Tibial artery (tissue), 4 donors: Measurements from ENCODE around the gene METTL25B.
A peak's percentile ranks its signal among the peaks of the same experiment; 100 is the strongest.

ENCODE experiments used
- DNase-seq, 2 donors: peaks; one replicate each; pipeline ENCODE4 v3.0.0-alpha.2; 2019
- H3K27ac ChIP-seq, 2 donors: fragments of 200-600 bp; sonication (generic) in 1 of 2; 1 replicate in 1 of 2; 2 replicates in 1 of 2; pipeline ENCODE4 v1.5.1; 2018 to 2019; ENCODE audit warnings: mild to moderate bottlenecking in 1 of 2
- H3K27me3 ChIP-seq, 2 donors: fragments of 200-600 bp; sonication (generic) in 1 of 2; one replicate each; pipeline versions ENCODE4 v1.5.1 to v1.6.0; 2016 to 2019
- H3K36me3 ChIP-seq, 3 donors: fragments of 200-600 bp; sonication (generic) in 2 of 3; one replicate each; pipeline ENCODE4 v1.5.1; 2016 to 2019; ENCODE audit warnings: mild to moderate bottlenecking in 2 of 3
- H3K4me1 ChIP-seq, 4 donors: fragments of 200-600 bp; sonication (generic) in 2 of 4; 1 replicate in 3 of 4; 2 replicates in 1 of 4; pipeline ENCODE4 v1.5.1; 2016 to 2019
- H3K4me3 ChIP-seq, 2 donors: fragments of 200-600 bp; sonication (generic) in 1 of 2; 1 replicate in 1 of 2; 2 replicates in 1 of 2; pipeline ENCODE4 v1.5.1; 2018 to 2019; ENCODE audit warnings: mild to moderate bottlenecking in 2 of 2
- H3K9me3 ChIP-seq, 3 donors: fragments of 200-600 bp; sonication (generic) in 1 of 3; one replicate each; pipeline ENCODE4 v1.5.1; 2016 to 2019
- CTCF ChIP-seq, 2 experiments: fragments of 200-600 bp in 1 of 2; fragments of 450-650 bp in 1 of 2; IDR thresholded peaks; one replicate each; pipeline ENCODE4 v1.5.1; 2017 to 2019; ENCODE audit warnings: antibody characterized with exemption in 2 of 2, mild to moderate bottlenecking in 1 of 2, moderate library complexity in 1 of 2
- intact Hi-C: fragments of 100-400 bp; cut with DNase I; formaldehyde crosslinking; loops from one replicate; pipeline ENCODE4 v1.15.0; 2023; ENCODE audit warnings: low total_unique reads

The METTL25B gene

GRCh38 chr1:156707417-156708217 is 20.7 kb upstream of the METTL25B start:
- Histone ChIP-seq H3K36me3 (no peaks in the 10 kb centered on the region), H3K4me3 (no peak overlapping the region), H3K27me3 (peaks cover 0 to 14% of the 10 kb centered on the region in 2 donors), H3K27ac (peak overlapping the region; percentile 76 to 77), H3K4me1 (peaks cover 5 to 77% (median 42%) of the 10 kb centered on the region in 4 donors), H3K9me3 (no peaks in the 10 kb centered on the region)
- intact Hi-C loops = no loop called here
- no peak for TF ChIP-seq CTCF (IDR thresholded peaks at IDR 0.05)
- DNase-seq = no peak

- Histone ChIP-seq H3K36me3 (no peaks in the 10 kb centered on the region), H3K4me3 (no peak overlapping the region), H3K27ac (peak overlapping the region in 1 of 2 donors; percentile 30), H3K4me1 (peaks cover 5 to 78% (median 42%) of the 10 kb centered on the region in 4 donors), H3K27me3 (peaks cover 0 to 12% of the 10 kb centered on the region in 2 donors), H3K9me3 (no peaks in the 10 kb centered on the region)
- no peak for DNase-seq
- TF ChIP-seq CTCF (IDR thresholded peaks at IDR 0.05) = no peak
- intact Hi-C loops = no loop called here
Observed at GRCh38 chr1:156708218-156708661, 20.0 kb upstream of the METTL25B start.

GRCh38 chr1:156709031-156709430 is 19.2 kb upstream of the METTL25B start:
- H3K4me3 ChIP-seq = no peak overlapping the region
- DNase-seq = no peak
- H3K4me1 ChIP-seq = peaks cover 5 to 78% (median 42%) of the 10 kb centered on the region in 4 donors
- peaks cover 0 to 4% of the 10 kb centered on the region in 2 donors for H3K27me3 ChIP-seq
- TF ChIP-seq CTCF (IDR thresholded peaks at IDR 0.05) = no peak
- H3K36me3 ChIP-seq = no peaks in the 10 kb centered on the region
- no peaks in the 10 kb centered on the region for H3K9me3 ChIP-seq
- H3K27ac ChIP-seq = peak overlapping the region; percentile 9 to 52
- intact Hi-C loops = no loop called here

- no peaks in the 10 kb centered on the region for H3K36me3 ChIP-seq
- TF ChIP-seq CTCF (IDR thresholded peaks at IDR 0.05) = no peak
- no peaks in the 10 kb centered on the region for H3K27me3 ChIP-seq
- H3K27ac ChIP-seq = peak overlapping the region in 1 of 2 donors; percentile 52
- H3K4me1 ChIP-seq = peaks cover under 1 to 70% (median 35%) of the 10 kb centered on the region in 4 donors
- no peaks in the 10 kb centered on the region for H3K9me3 ChIP-seq
- intact Hi-C loops = no loop called here
- H3K4me3 ChIP-seq = no peak overlapping the region
- DNase-seq = peak; percentile 79 to 92
Observed at GRCh38 chr1:156709757-156710489, 18.3 kb upstream of the METTL25B start.

GRCh38 chr1:156711011-156711817 is 17.1 kb upstream of the METTL25B start:
- no peak for TF ChIP-seq CTCF (IDR thresholded peaks at IDR 0.05)
- no peak for DNase-seq
- intact Hi-C loops = no loop called here
- no peak overlapping the region for H3K27ac ChIP-seq
- peaks cover 0 to 5% (median 0%) of the 10 kb centered on the region in 3 donors for H3K36me3 ChIP-seq
- H3K4me3 ChIP-seq = no peak overlapping the region
- H3K4me1 ChIP-seq = peaks cover 0 to 57% (median 22%) of the 10 kb centered on the region in 4 donors
- H3K9me3 ChIP-seq = no peaks in the 10 kb centered on the region
- no peaks in the 10 kb centered on the region for H3K27me3 ChIP-seq
